GM18907 (cell line): Measurements from ENCODE around the gene FANCF.
A peak's percentile ranks its signal among the peaks of the same experiment; 100 is the strongest.

ENCODE experiments used
- ATAC-seq: cut with Tn5 transposase; IDR thresholded peaks from one replicate; pipeline ENCODE4 v1.9.1; 2021; ENCODE audit warnings: mild to moderate bottlenecking, moderate library complexity; ENCODE audit not compliant: unreplicated experiment

FANCF gene

GRCh38 chr11:22626573-22627239, 1.1 kb upstream of the FANCF start:
- no peak for ATAC-seq

GRCh38 chr11:22624742-22625447, 728 bp downstream of the FANCF start:
- peak; percentile 68 for ATAC-seq

GRCh38 chr11:22617868-22618267, 7.8 kb downstream of the FANCF start:
- no peak for ATAC-seq

GRCh38 chr11:22603933-22604332, 21.7 kb downstream of the FANCF start:
- no peak for ATAC-seq

- no peak for ATAC-seq
Measured at GRCh38 chr11:22602504-22602903, 23.1 kb downstream of the FANCF start.

- no peak for ATAC-seq
Measured at GRCh38 chr11:22599458-22599857, 26.2 kb downstream of the FANCF start.

- no peak for ATAC-seq
Measured at GRCh38 chr11:22597062-22597461, 28.6 kb downstream of the FANCF start.

- ATAC-seq, result no peak
Measured at GRCh38 chr11:22584976-22585375, 40.6 kb downstream of the FANCF start.

- no peak for ATAC-seq
Measured at GRCh38 chr11:22583963-22584492, 41.6 kb downstream of the FANCF start.

GRCh38 chr11:22582151-22582410, 43.5 kb downstream of the FANCF start:
- ATAC-seq, result no peak

- ATAC-seq, result no peak
Measured at GRCh38 chr11:22581354-22582150, 44.1 kb downstream of the FANCF start.

GRCh38 chr11:22577854-22578253, 47.8 kb downstream of the FANCF start:
- peak; percentile 52 for ATAC-seq
